Lung (tissue), 12 donors: Measurements from ENCODE around the gene ERI3. TPM values are rescaled to one million over a fixed set of nuclear protein-coding genes. Genes with fewer than 3 reads are reported as not detected.

Experiments used
- ATAC-seq: fragments of 200-7000 bp; cut with Tn5 transposase; one replicate; pipeline ENCODE4 v1.9.1; 2020; ENCODE audit warnings: moderate number of reproducible peaks; ENCODE audit not compliant: insufficient read depth, low FRiP score
- DNase-seq, 3 donors: peaks; one replicate each; pipeline ENCODE4 v3.0.0-alpha.2; 2013 to 2017
- H3K27ac ChIP-seq, 2 donors: one replicate each; pipeline ENCODE4 v1.5.1; 2013; ENCODE audit warnings: mild to moderate bottlenecking in 2 of 2, moderate library complexity in 2 of 2, control low read depth in 1 of 2, inconsistent platforms in 1 of 2, low read depth in 1 of 2, low read length in 1 of 2
- H3K27me3 ChIP-seq, 3 donors: one replicate each; pipeline ENCODE4 v1.5.1; 2013; ENCODE audit warnings: low read length in 2 of 3; ENCODE audit not compliant: control insufficient read depth in 3 of 3, insufficient read depth in 3 of 3
- H3K36me3 ChIP-seq, 4 donors: one replicate each; pipeline ENCODE4 v1.5.1; 2013; ENCODE audit warnings: low read length in 4 of 4, mild to moderate bottlenecking in 1 of 4, moderate library complexity in 1 of 4; ENCODE audit not compliant: control insufficient read depth in 4 of 4, insufficient read depth in 4 of 4
- H3K4me1 ChIP-seq, 5 donors: one replicate each; pipeline ENCODE4 v1.5.1; 2013; ENCODE audit warnings: low read length in 5 of 5, mild to moderate bottlenecking in 2 of 5, moderate library complexity in 1 of 5; ENCODE audit not compliant: control insufficient read depth in 5 of 5, insufficient read depth in 5 of 5
- H3K4me3 ChIP-seq: one replicate; pipeline ENCODE4 v1.5.1; 2013; ENCODE audit warnings: mild to moderate bottlenecking, control low read depth, moderate library complexity
- H3K9ac ChIP-seq, 2 donors: one replicate each; pipeline ENCODE4 v1.5.1; 2013; ENCODE audit warnings: low read length in 2 of 2, control low read depth in 1 of 2; ENCODE audit not compliant: insufficient read depth in 1 of 2
- H3K9me3 ChIP-seq, 4 donors: one replicate each; pipeline ENCODE4 v1.5.1; 2013; ENCODE audit warnings: low read length in 3 of 4, mild to moderate bottlenecking in 1 of 4, moderate library complexity in 1 of 4; ENCODE audit not compliant: control insufficient read depth in 4 of 4, insufficient read depth in 3 of 4
- CTCF ChIP-seq: IDR thresholded peaks from 2 replicates; pipeline ENCODE4 v1.5.1; 2012; ENCODE audit warnings: mild to moderate bottlenecking; ENCODE audit errors: control extremely low read depth, extremely low read depth
- WGBS, 2 donors: extraction: QIAGEN DNeasy Blood & Tissue Kit; methylation state at CpG; one replicate each; pipeline ENCODE4 v1.1.7; 2013; 5-methylcytosine and 5-hydroxymethylcytosine counted together
- polyA plus RNA-seq, 2 donors: library from polyadenylated mRNA; stranded (reverse); fragments of 200-250 nt; gene quantifications; one replicate each; pipeline ENCODE4 v1.2.1, GENCODE V29; 2013
- total RNA-seq, 2 donors: library from RNA; depleted of rRNA in 1 of 2; stranded (reverse); fragments of >200 nt in 1 of 2; gene quantifications; one replicate each; pipeline ENCODE4 v1.2.1, GENCODE V29; 2014 to 2021
- donor health status: control.
- donor health status: control.
- donor health status: Bipolar disorder and iron deficiency.
- donor health status: healthy.
- donor health status: DM: yes; HTN: yes; CAD: no.

Gene ERI3
- total and polyA plus RNA-seq, 4 donors: 26.6 to 56.2 (median 40.8) TPM

- Histone ChIP-seq H3K9me3 (no peaks in the 10 kb centered on the region), H3K9ac (no peak overlapping the region), H3K27ac (no peak overlapping the region), H3K4me3 (no peak overlapping the region), H3K4me1 (peaks cover 0 to 9% (median 0%) of the 10 kb centered on the region in 5 donors), H3K36me3 (peaks cover 0 to 2% (median 0%) of the 10 kb centered on the region in 4 donors), H3K27me3 (no peaks in the 10 kb centered on the region)
- no peak for TF ChIP-seq CTCF
- ATAC-seq (no peak), DNase-seq (no peak)
- WGBS, 2 donors: 91 to 95% methylated on average over 5 of the region's 5 CpGs
These were observed 87.6 kb downstream of the ERI3 start for GRCh38 chr1:44267438-44267837.

GRCh38 chr1:44266400-44267344 is 88.4 kb downstream of the ERI3 start:
- H3K9ac ChIP-seq: no peak overlapping the region

GRCh38 chr1:44265656-44266358 is 89.2 kb downstream of the ERI3 start:
- Histone ChIP-seq H3K4me3 (no peak overlapping the region), H3K27ac (no peak overlapping the region), H3K9me3 (no peaks in the 10 kb centered on the region), H3K4me1 (peaks cover 0 to 17% (median 0%) of the 10 kb centered on the region in 5 donors), H3K9ac (no peak overlapping the region), H3K36me3 (peaks cover 0 to 2% (median 0%) of the 10 kb centered on the region in 4 donors), H3K27me3 (no peaks in the 10 kb centered on the region)
- DNase-seq (no peak), ATAC-seq (no peak)
- 67 to 85% methylated on average over 1 of the region's 1 CpG for WGBS, 2 donors
- TF ChIP-seq CTCF: no peak

More at GRCh38 chr1:44266400-44267344, 88.4 kb downstream of the ERI3 start:
- WGBS, 2 donors: 96 to 98% methylated on average over 6 of the region's 6 CpGs
- Histone ChIP-seq H3K4me3 (no peak overlapping the region), H3K36me3 (peaks cover 0 to 2% (median 0%) of the 10 kb centered on the region in 4 donors), H3K27me3 (no peaks in the 10 kb centered on the region), H3K9me3 (no peaks in the 10 kb centered on the region), H3K27ac (no peak overlapping the region), H3K4me1 (peaks cover 0 to 14% (median 0%) of the 10 kb centered on the region in 5 donors)
- no peak for ATAC-seq
- no peak for DNase-seq
- no peak for TF ChIP-seq CTCF
